Right cardiac atrium (tissue), 5 donors: ENCODE results near the gene SCO2. TPM values are rescaled to one million over a fixed set of nuclear protein-coding genes. Genes with fewer than 3 reads are reported as not detected.
"Not testable (repeated sequence)": the region's sequence is repeated elsewhere in the genome, so short reads cannot be mapped to it uniquely, and the experiment has no call there.

Source experiments
- ATAC-seq, 2 donors: fragments of 200-7000 bp; cut with Tn5 transposase; one replicate each; pipeline versions ENCODE4 v1.8.0 to v1.9.1; 2020; ENCODE audit warnings: moderate library complexity in 2 of 2, mild to moderate bottlenecking in 1 of 2
- DNase-seq, 3 donors: peaks; one replicate each; pipeline ENCODE4 v3.0.0-alpha.2; 2020
- H3K27ac ChIP-seq: one replicate; pipeline ENCODE4 v1.5.1; 2013; ENCODE audit warnings: mild to moderate bottlenecking, low read length, control low read depth, moderate library complexity
- H3K27me3 ChIP-seq: one replicate; pipeline ENCODE4 v1.6.1; 2013; ENCODE audit not compliant: control insufficient read depth, insufficient read depth
- H3K4me1 ChIP-seq: one replicate; pipeline ENCODE4 v1.6.1; 2013; ENCODE audit warnings: low read length; ENCODE audit not compliant: control insufficient read depth, insufficient read depth
- H3K4me3 ChIP-seq: one replicate; pipeline ENCODE4 v1.5.1; 2013; ENCODE audit warnings: low read length, control low read depth
- H3K9me3 ChIP-seq: one replicate; pipeline ENCODE4 v1.6.1; 2013; ENCODE audit warnings: low read length; ENCODE audit not compliant: control insufficient read depth
- WGBS: extraction: QIAGEN DNeasy Blood & Tissue Kit; methylation state at CpG from one replicate; pipeline ENCODE4 v1.1.7; 2013; 5-methylcytosine and 5-hydroxymethylcytosine counted together
- intact Hi-C, 4 donors: fragments of 100-400 bp; cut with DNase I; formaldehyde crosslinking; loops; one replicate each; pipeline versions ENCODE4 v1.11.0 to v1.14.0; 2022 to 2023
- polyA plus RNA-seq: library from polyadenylated mRNA; stranded (reverse); fragments of 200-250 nt; gene quantifications from one replicate; pipeline ENCODE4 v1.2.3, GENCODE V29; 2013
- total RNA-seq, 4 donors: library from RNA; stranded (reverse); fragmentation: NEBNext Ultra II Directional; extraction: Animal tissue kit (Norgen Biotek cat#: 25700); gene quantifications; one replicate each; pipeline ENCODE4 v1.2.1, GENCODE V29; 2021
- donor health status: healthy with polysubstance abuse.
- donor health status: DM: no; HTN: yes; CAD: no.
- donor health status: DM: no; HTN: no; CAD: no.
- donor health status: DM: no; HTN: yes; CAD: no; lungs with severe emphysema.
- donor health status: DM: yes; HTN: yes; CAD: no.

The SCO2 gene
- total and polyA plus RNA-seq, 5 donors: 1.4 to 2.2 TPM; not detected in 3

DNA sequence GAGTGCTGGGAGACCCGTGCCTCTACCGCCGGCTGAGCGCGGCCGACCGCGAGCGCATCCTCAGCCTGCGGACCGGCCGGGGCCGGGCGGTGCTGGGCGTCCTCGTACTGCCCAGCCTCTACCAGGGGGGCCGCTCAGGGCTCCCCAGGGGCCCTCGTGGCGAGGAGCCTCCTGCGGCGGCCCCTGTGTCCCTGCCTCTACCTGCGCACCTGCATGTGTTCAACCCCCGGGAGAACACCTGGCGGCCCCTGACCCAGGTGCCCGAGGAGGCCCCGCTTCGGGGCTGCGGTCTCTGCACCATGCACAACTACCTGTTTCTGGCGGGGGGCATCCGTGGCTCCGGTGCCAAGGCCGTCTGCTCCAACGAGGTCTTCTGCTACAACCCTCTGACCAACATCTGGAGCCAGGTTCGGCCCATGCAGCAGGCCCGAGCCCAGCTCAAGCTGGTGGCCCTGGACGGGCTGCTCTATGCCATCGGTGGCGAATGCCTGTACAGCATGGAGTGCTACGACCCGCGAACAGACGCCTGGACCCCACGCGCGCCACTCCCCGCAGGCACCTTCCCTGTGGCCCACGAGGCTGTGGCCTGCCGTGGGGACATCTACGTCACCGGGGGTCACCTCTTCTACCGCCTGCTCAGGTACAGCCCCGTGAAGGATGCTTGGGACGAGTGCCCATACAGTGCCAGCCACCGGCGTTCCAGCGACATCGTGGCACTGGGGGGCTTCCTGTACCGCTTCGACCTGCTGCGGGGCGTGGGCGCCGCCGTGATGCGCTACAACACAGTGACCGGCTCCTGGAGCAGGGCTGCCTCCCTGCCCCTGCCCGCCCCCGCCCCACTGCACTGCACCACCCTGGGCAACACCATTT lies 23.8 kb upstream of the SCO2 start:
- intact Hi-C loops: no loop called here
- H3K4me1 ChIP-seq: no peaks in the 10 kb centered on the region
- 61% methylated on average over 68 of the region's 68 CpGs for WGBS
- DNase-seq (peak in 2 of 3 donors; percentile 35 to 61), ATAC-seq (no peak)
- no peaks in the 10 kb centered on the region for H3K27me3 ChIP-seq
- H3K9me3 ChIP-seq: no peaks in the 10 kb centered on the region
- peak overlapping the region; percentile 4 for H3K4me3 ChIP-seq
- H3K27ac ChIP-seq: no peak overlapping the region

GRCh38 chr22:50548040-50548920 lies 22.9 kb upstream of the SCO2 start:
- Histone ChIP-seq H3K9me3 (no peaks in the 10 kb centered on the region), H3K4me1 (no peaks in the 10 kb centered on the region), H3K27ac (no peak overlapping the region), H3K4me3 (peak overlapping the region; percentile 4), H3K27me3 (no peaks in the 10 kb centered on the region)
- no peak for ATAC-seq
- intact Hi-C loops: no loop called here
- 6% methylated on average over 56 of the region's 56 CpGs for WGBS
- DNase-seq: peak in 2 of 3 donors; percentile 58 to 71

GRCh38 chr22:50547263-50547985 lies 22.0 kb upstream of the SCO2 start:
- Histone ChIP-seq H3K27me3 (no peaks in the 10 kb centered on the region), H3K9me3 (no peaks in the 10 kb centered on the region), H3K4me1 (no peaks in the 10 kb centered on the region), H3K27ac (no peak overlapping the region), H3K4me3 (no peak overlapping the region)
- peak in 1 of 3 donors; percentile 61 for DNase-seq
- ATAC-seq: no peak
- intact Hi-C loops: no loop called here
- WGBS: 16% methylated on average over 35 of the region's 35 CpGs

DNA sequence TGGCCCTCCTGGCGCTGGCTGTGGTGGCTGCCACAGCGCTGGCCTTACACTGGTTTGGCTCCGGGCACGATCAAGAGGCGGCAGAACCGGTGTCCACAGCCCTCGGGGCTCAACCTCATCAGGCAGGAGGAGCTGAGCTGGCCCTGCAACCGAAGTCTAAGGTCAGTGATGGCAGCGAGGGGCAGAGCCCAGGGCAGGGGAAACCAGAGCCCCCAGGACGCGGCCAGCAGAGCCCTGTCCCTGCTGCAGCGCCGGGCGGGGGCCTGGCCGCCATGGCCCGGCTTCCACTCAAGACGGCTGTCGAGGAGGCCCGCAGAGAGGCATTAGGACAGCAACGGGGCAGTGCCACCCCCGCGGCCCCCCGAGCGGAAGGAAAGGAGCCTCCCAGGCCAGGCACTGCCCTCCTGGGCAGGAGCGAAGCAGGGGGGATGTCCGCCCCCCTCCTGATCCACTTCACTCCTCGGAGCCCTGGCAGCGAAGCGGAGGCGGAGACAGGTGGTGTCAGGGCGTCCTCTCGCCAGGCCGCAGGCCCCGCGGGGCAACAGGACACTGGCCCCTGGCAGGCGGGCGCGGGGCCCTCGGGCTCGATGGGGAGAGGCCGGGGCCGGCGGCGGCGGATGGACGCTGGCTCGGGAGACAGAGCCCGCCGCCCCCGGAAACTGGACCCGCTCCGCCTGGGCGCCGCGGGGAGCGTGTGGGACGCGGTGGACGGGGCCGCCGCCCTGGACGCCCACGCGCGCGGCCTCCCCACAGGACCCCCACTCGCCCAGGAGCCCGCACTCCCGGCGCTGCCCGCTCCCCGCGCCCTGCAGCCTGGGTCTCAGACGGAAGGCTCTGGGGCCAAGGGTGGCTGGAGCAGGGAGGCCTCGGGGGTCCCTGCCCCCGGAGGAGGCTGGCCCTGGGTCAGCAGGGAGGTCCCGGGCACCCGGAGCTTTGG lies 21.2 kb upstream of the SCO2 start:
- H3K27me3 ChIP-seq: no peaks in the 10 kb centered on the region
- 49% methylated on average over 78 of the region's 78 CpGs for WGBS
- intact Hi-C loops: no loop called here
- DNase-seq (peak in 1 of 3 donors; percentile 54), ATAC-seq (no peak)
- no peaks in the 10 kb centered on the region for H3K9me3 ChIP-seq
- no peaks in the 10 kb centered on the region for H3K4me1 ChIP-seq
- no peak overlapping the region for H3K27ac ChIP-seq
- no peak overlapping the region for H3K4me3 ChIP-seq

DNA sequence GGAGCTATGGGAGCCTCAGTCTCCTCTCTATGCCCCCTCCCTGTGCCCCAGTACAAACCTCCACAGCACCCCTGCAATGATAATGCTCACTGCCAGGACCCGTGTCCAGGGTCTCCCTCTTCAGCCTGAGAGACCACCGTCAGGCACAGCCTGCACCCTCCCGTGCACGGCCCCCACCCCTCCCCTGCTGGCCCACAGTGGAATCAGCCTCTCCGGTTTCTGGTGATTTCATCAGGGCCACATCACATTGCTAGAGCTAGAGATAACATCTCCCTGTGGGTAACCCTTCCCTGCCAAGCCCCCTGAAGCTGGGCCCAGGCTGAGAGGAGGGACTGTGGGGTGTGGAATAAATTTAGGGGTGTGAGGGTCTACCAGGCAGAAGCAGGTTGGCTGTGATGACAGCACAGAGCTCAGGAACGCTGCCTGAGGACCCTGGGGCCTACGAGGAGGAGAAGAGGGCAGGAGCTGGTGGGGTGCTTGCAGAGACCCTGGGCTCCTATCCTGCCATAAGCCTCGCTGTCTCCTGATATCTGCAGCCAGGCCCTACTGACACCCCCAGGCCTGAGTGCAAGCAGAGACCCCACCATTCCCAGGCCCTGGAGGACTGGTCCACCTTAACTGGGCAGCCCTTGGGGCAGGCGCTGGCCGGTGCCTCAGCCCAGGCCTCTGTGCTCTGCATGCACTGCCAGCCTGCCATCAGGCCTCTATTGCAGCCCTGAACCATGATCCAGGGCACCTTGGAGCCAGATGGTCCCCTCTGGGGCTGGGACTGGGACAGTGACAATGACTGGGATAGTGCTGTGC lies 20.3 kb upstream of the SCO2 start, which contains the start of gene KLHDC7B:
KLHDC7B (plus strand) TSS at position 378 of the 804 bp plus-strand sequence; CDS start at position 723, 345 bp downstream.
- Histone ChIP-seq H3K27me3 (no peaks in the 10 kb centered on the region), H3K27ac (no peak within 1 kb of the TSS), H3K9me3 (no peaks in the 10 kb centered on the region), H3K4me1 (no peaks in the 10 kb centered on the region), H3K4me3 (no peak within 1 kb of the TSS)
- intact Hi-C loops: no loop called here
- DNase-seq (no peak), ATAC-seq (no peak)
- 59% methylated on average over 10 of the region's 10 CpGs for WGBS

- 74% methylated on average over 5 of the region's 5 CpGs for WGBS
- H3K4me3 ChIP-seq: no peak overlapping the region
- H3K9me3 ChIP-seq: no peaks in the 10 kb centered on the region
- H3K27ac ChIP-seq: no peak overlapping the region
- intact Hi-C loops: no loop called here
- DNase-seq: peak in 1 of 3 donors; percentile 61
- no peaks in the 10 kb centered on the region for H3K4me1 ChIP-seq
- ATAC-seq: no peak
- H3K27me3 ChIP-seq: no peaks in the 10 kb centered on the region
Observed at GRCh38 chr22:50544746-50545253, 19.4 kb upstream of the SCO2 start.

- DNase-seq (peak; percentile 81 to 92 (median 91)), ATAC-seq (peak; percentile 61 to 67)
- Histone ChIP-seq H3K4me1 (no peaks in the 10 kb centered on the region), H3K4me3 (no peak overlapping the region), H3K27me3 (no peaks in the 10 kb centered on the region), H3K9me3 (no peaks in the 10 kb centered on the region), H3K27ac (no peak overlapping the region)
- WGBS: 4% methylated on average over 52 of the region's 52 CpGs
- intact Hi-C loops: no loop called here
Observed at GRCh38 chr22:50544078-50544745, 18.8 kb upstream of the SCO2 start.

DNA sequence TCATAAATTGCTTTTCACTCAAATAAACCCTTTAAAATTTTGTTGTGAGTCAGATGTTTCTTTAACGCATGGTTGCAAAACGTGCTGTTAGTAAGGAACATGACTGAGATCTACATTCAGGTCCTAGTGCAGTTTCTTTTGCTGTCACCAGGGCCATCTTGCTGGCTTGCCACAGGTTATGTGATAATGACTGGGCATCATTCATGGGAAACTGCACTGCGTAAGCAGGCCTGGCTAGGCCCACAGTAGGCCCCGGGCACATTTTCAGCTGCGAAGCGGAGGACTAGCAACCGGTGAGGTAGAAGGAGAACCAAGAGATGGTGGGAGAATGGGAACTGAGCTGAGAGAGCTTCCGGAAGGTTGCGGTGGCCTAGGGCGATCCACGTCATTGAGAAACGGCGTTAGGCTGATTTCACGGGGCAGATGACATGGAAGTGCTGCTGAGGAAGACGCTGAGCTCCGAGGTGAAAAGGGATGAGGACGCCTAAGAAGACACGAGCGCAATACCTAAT lies 17.1 kb upstream of the SCO2 start:
- ATAC-seq: no peak
- no peaks in the 10 kb centered on the region for H3K27me3 ChIP-seq
- no peak overlapping the region for H3K27ac ChIP-seq

GRCh38 chr22:50541667-50542026 lies 16.2 kb upstream of the SCO2 start:
- DNase-seq (peak in 2 of 3 donors; percentile 65 to 71), ATAC-seq (peak in 1 of 2 donors; percentile 42)
- H3K4me1 ChIP-seq, H3K27ac ChIP-seq, H3K9me3 ChIP-seq, intact Hi-C loops, H3K4me3 ChIP-seq, H3K27me3 ChIP-seq: not testable (repeated sequence)
- 75% methylated on average over 5 of the region's 5 CpGs for WGBS

More for the DNA sequence above, 17.1 kb upstream of the SCO2 start:
- peak in 1 of 3 donors; percentile 71 for DNase-seq
- H3K4me1 ChIP-seq: no peaks in the 10 kb centered on the region
- intact Hi-C loops: no loop called here
- no peak overlapping the region for H3K4me3 ChIP-seq
- no peaks in the 10 kb centered on the region for H3K9me3 ChIP-seq
- 87% methylated on average over 19 of the region's 19 CpGs for WGBS
